Peyer's patch (tissue), 4 donors: ENCODE measurements around the gene PGM2. TPM values are rescaled to one million over a fixed set of nuclear protein-coding genes. Genes with fewer than 3 reads are reported as not detected.

Experiments used
- DNase-seq, 3 donors: peaks; one replicate each; pipeline ENCODE4 v3.0.0-alpha.2; 2017 to 2019
- H3K27ac ChIP-seq, 4 donors: fragments of 200-600 bp; sonication (generic); one replicate each; pipeline ENCODE4 v1.5.1; 2016 to 2019
- H3K27me3 ChIP-seq, 2 donors: fragments of 200-600 bp; sonication (generic); one replicate each; pipeline ENCODE4 v1.5.1; 2019
- H3K36me3 ChIP-seq, 3 donors: fragments of 200-600 bp; sonication (generic); one replicate each; pipeline ENCODE4 v1.5.1; 2016 to 2019
- H3K4me1 ChIP-seq, 4 donors: fragments of 200-600 bp; sonication (generic); one replicate each; pipeline ENCODE4 v1.5.1; 2016 to 2019
- H3K4me3 ChIP-seq, 4 donors: fragments of 200-600 bp; sonication (generic); 1 replicate in 3 of 4; 2 replicates in 1 of 4; pipeline ENCODE4 v1.5.1; 2016 to 2019; ENCODE audit warnings: mild to moderate bottlenecking in 1 of 4
- H3K9me3 ChIP-seq, 4 donors: fragments of 200-600 bp; sonication (generic); one replicate each; pipeline ENCODE4 v1.5.1; 2016 to 2019; ENCODE audit warnings: mild to moderate bottlenecking in 1 of 4
- CTCF ChIP-seq, 6 experiments: fragments of 450-650 bp in 4 of 6; fragments of 200-600 bp in 2 of 6; sonication (generic) in 1 of 6; IDR thresholded peaks; one replicate each; pipeline ENCODE4 v1.5.1; 2017 to 2019; ENCODE audit warnings: antibody characterized with exemption in 6 of 6, mild to moderate bottlenecking in 3 of 6, moderate library complexity in 1 of 6
- POLR2A ChIP-seq, 2 donors: fragments of 450-650 bp; IDR thresholded peaks; one replicate each; pipeline ENCODE4 v1.5.1; 2017; ENCODE audit warnings: antibody characterized with exemption in 2 of 2, mild to moderate bottlenecking in 2 of 2, moderate library complexity in 2 of 2
- total RNA-seq, 4 donors: library from RNA; depleted of rRNA; stranded (reverse); fragments of >200 nt; gene quantifications; one replicate each; pipeline ENCODE4 v1.1.0, GENCODE V29; 2016

PGM2 gene
- total RNA-seq, 4 donors from 2014 or later, result 11.3 to 27.2 (median 16.5) TPM

GRCh38 chr4:37797923-37798322 is 28.6 kb upstream of the PGM2 start:
- Histone ChIP-seq H3K4me3 (no peak overlapping the region), H3K27me3 (no peaks in the 10 kb centered on the region), H3K4me1 (no peaks in the 10 kb centered on the region), H3K36me3 (no peaks in the 10 kb centered on the region), H3K9me3 (no peaks in the 10 kb centered on the region), H3K27ac (no peak overlapping the region)
- no peak for DNase-seq
- TF ChIP-seq CTCF (IDR thresholded peaks at IDR 0.05), result no peak
- TF ChIP-seq POLR2A (IDR thresholded peaks at IDR 0.05), result no peak

GRCh38 chr4:37798616-37799015 is 27.9 kb upstream of the PGM2 start:
- no peak for DNase-seq
- Histone ChIP-seq H3K36me3 (no peaks in the 10 kb centered on the region), H3K27me3 (no peaks in the 10 kb centered on the region), H3K9me3 (no peaks in the 10 kb centered on the region), H3K27ac (no peak overlapping the region), H3K4me3 (no peak overlapping the region), H3K4me1 (no peaks in the 10 kb centered on the region)
- no peak for TF ChIP-seq POLR2A (IDR thresholded peaks at IDR 0.05)
- no peak for TF ChIP-seq CTCF (IDR thresholded peaks at IDR 0.05)

GRCh38 chr4:37799941-37800554 is 26.4 kb upstream of the PGM2 start:
- TF ChIP-seq CTCF (IDR thresholded peaks at IDR 0.05) (no peak), POLR2A (IDR thresholded peaks at IDR 0.05) (no peak)
- Histone ChIP-seq H3K27me3 (no peaks in the 10 kb centered on the region), H3K27ac (no peak overlapping the region), H3K9me3 (no peaks in the 10 kb centered on the region), H3K4me3 (no peak overlapping the region), H3K36me3 (no peaks in the 10 kb centered on the region), H3K4me1 (no peaks in the 10 kb centered on the region)
- DNase-seq, result no peak

DNA sequence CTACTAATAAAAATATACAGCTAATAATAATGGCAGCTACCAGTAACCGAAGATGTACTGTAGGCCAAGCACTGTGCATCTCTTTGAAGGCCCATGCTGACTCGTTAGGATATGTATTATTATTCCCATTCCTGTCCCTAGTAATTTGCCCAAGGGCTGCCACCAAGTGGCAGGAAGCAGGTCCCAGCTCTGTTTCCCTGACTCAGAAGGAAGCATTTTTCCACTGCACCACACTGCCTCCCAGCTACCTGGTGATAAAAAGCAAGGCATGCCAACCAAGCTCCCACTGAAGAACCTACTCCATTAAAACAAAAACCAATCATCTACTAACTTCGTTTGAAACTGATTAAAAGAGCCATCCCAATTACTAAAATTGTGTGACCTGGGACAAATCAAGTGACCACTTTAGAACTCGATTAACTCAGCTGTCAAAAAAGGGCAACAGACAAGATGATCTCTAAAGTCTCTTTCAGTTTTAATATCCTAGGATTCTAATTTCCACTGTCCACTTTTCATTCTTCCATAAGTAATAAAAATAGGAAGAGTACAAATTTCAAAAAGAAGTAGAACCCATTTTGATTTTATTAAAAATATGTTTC is 24.3 kb upstream of the PGM2 start:
- Histone ChIP-seq H3K36me3 (no peaks in the 10 kb centered on the region), H3K4me3 (no peak overlapping the region), H3K27ac (no peak overlapping the region), H3K4me1 (no peaks in the 10 kb centered on the region), H3K9me3 (no peaks in the 10 kb centered on the region), H3K27me3 (no peaks in the 10 kb centered on the region)
- TF ChIP-seq CTCF (IDR thresholded peaks at IDR 0.05) (peak in 4 of 6 experiments; percentile 46 to 96 (median 88)), POLR2A (IDR thresholded peaks at IDR 0.05) (no peak)
- DNase-seq, result peak in 2 of 3 donors; percentile 62 to 76

- TF ChIP-seq CTCF (IDR thresholded peaks at IDR 0.05), result peak; percentile 10 to 75 (median 60)
- no peak for TF ChIP-seq POLR2A (IDR thresholded peaks at IDR 0.05)
- Histone ChIP-seq H3K27ac (no peak overlapping the region), H3K36me3 (no peaks in the 10 kb centered on the region), H3K9me3 (no peaks in the 10 kb centered on the region), H3K4me3 (no peak overlapping the region), H3K27me3 (no peaks in the 10 kb centered on the region), H3K4me1 (no peaks in the 10 kb centered on the region)
- no peak for DNase-seq
These were observed 23.0 kb upstream of the PGM2 start for GRCh38 chr4:37803348-37803973.
